Measurements from ENCODE around the gene BTBD9. TPM values are rescaled to one million over a fixed set of nuclear protein-coding genes. Genes with fewer than 3 reads are reported as not detected.

BTBD9 gene
- total and polyA plus RNA-seq, 9 of the 15 experiments (the other 6 are each of a cell fraction or from before 2014, with no cell fraction given), result 0.08 to 1.6 (median 0.58) TPM

- ChIA-PET CTCF (ENCODE audit: low intra/inter-chr PET ratio) (no interaction called here), POLR2A (no interaction called here)
- no peak overlapping the region for H2AFZ ChIP-seq (ENCODE audit: low read depth, low read length)
- in situ Hi-C loops (cut with MboI) (no loop called here), intact Hi-C loops (cut with micrococcal nuclease) (no loop called here)
- H4K20me1 ChIP-seq (replicated peaks; ENCODE audit: control insufficient read depth, insufficient read depth, low read length), result no peaks in the 10 kb centered on the region
- FAIRE-seq (no peak), ATAC-seq (no peak; the same call in 2 of the 3 replicates), DNase-seq (ENCODE audit: extremely low read depth in 1 of 4, low spot score in 3 of 4) (no peak)
- no peaks in the 10 kb centered on the region; the same call in 2 of the 3 replicates for H3K36me3 ChIP-seq (ENCODE audit: control insufficient read depth, insufficient read depth, low read length)
- H3K27me3 ChIP-seq (ENCODE audit: control insufficient read depth in 2 of 2, insufficient read depth in 2 of 2, low read length in 2 of 2), result no peaks in the 10 kb centered on the region
- H3K4me2 ChIP-seq (ENCODE audit: insufficient read depth, low read length), result no peak overlapping the region
- 82% methylated on average over 4 of the region's 4 CpGs for WGBS (ENCODE audit: insufficient coverage, low coverage, missing lambda C conversion rate)
- no peaks in the 10 kb centered on the region for H3K9me3 ChIP-seq (replicated peaks; ENCODE audit: control insufficient read depth, insufficient read depth, low read depth, low read length)
- no peaks in the 10 kb centered on the region for H3K79me2 ChIP-seq (ENCODE audit: control insufficient read depth, insufficient read depth, low read length)
- H3K9ac ChIP-seq (ENCODE audit: insufficient read depth in 1 of 2, low read depth in 2 of 2, low read length in 2 of 2), result no peak overlapping the region
- H3K9me1 ChIP-seq (ENCODE audit: control insufficient read depth, insufficient read depth, low read length), result no peaks in the 10 kb centered on the region
- TF ChIP-seq ARID4B (CRISPR knock-in tag; IDR thresholded peaks at IDR 0.05) (no peak), PTBP1 (IDR thresholded peaks at IDR 0.05; ENCODE audit: low read depth, low read length) (no peak), DLX4 (CRISPR knock-in tag; IDR thresholded peaks at IDR 0.05) (no peak), POLR2A (conservative IDR thresholded peaks at IDR 0.05) (no peak), CTCF (IDR thresholded peaks at IDR 0.05 in 2 of 3, conservative IDR thresholded peaks at IDR 0.05 in 1 of 3; ENCODE audit: insufficient read depth in 2 of 3, low read depth in 1 of 3, low read length in 3 of 3) (no peak), ATF2 (CRISPR knock-in tag; IDR thresholded peaks at IDR 0.05) (no peak), EP300 (IDR thresholded peaks at IDR 0.05; ENCODE audit: low read length) (no peak), PTRF (tag; IDR thresholded peaks at IDR 0.05) (no peak), ZNF398 (CRISPR knock-in tag; IDR thresholded peaks at IDR 0.05) (no peak), CBFA2T2 (conservative IDR thresholded peaks at IDR 0.05) (no peak), SREBF1 (IDR thresholded peaks at IDR 0.05; ENCODE audit: borderline replicate concordance, low read depth, low read length) (no peak), SMAD2 (IDR thresholded peaks at IDR 0.05; ENCODE audit: low read depth, low read length) (no peak), HNRNPLL (IDR thresholded peaks at IDR 0.05; ENCODE audit: low read depth, low read length, poor library complexity, severe bottlenecking) (no peak)
- H3K4me3 ChIP-seq, result no peak overlapping the region
- H3K4me1 ChIP-seq (replicated peaks in 1 of 2; ENCODE audit: control insufficient read depth in 2 of 2, insufficient read depth in 2 of 2, low read length in 2 of 2), result no peaks in the 10 kb centered on the region
- no peak overlapping the region for H3K27ac ChIP-seq (ENCODE audit: extremely low read depth, low read depth, low read length)
- BruUV-seq (replicated peaks), result no TSS peak
Observed at GRCh38 chr6:38136547-38136946, 503.2 kb downstream of the BTBD9 start.
